Prostate gland (tissue), 2 donors: Measurements from ENCODE around the gene UQCRC2. TPM values are rescaled to one million over a fixed set of nuclear protein-coding genes. Genes with fewer than 3 reads are reported as not detected.

Experiments used
- DNase-seq: peaks from one replicate; pipeline ENCODE4 v3.0.0-alpha.2; 2019; ENCODE audit warnings: low spot score
- H3K27ac ChIP-seq, 2 donors: fragments of 200-600 bp; sonication (generic); 2 replicates each; pipeline ENCODE4 v1.5.1; 2017 to 2019
- H3K27me3 ChIP-seq: fragments of 200-600 bp; sonication (generic); replicated peaks from 2 replicates; pipeline ENCODE4 v1.5.1; 2019; ENCODE audit not compliant: insufficient read depth
- H3K36me3 ChIP-seq, 2 donors: fragments of 200-600 bp; sonication (generic); 1 replicate in 1 of 2; 2 replicates in 1 of 2; pipeline versions ENCODE4 v1.5.1 to v1.8.1; 2017 to 2019
- H3K4me1 ChIP-seq: fragments of 200-600 bp; sonication (generic); replicated peaks from 2 replicates; pipeline ENCODE4 v1.5.1; 2019
- H3K4me3 ChIP-seq, 2 donors: fragments of 200-600 bp; sonication (generic); 2 replicates each; pipeline ENCODE4 v1.5.1; 2017 to 2019
- H3K9me3 ChIP-seq: fragments of 200-600 bp; sonication (generic); 2 replicates; pipeline ENCODE4 v1.5.1; 2017
- POLR2A ChIP-seq: fragments of 450-650 bp; IDR thresholded peaks from one replicate; pipeline ENCODE4 v1.6.1; 2016; ENCODE audit warnings: antibody characterized with exemption, mild to moderate bottlenecking
- POLR2AphosphoS5 ChIP-seq: sonication (generic); formaldehyde crosslinking; IDR thresholded peaks from one replicate; pipeline ENCODE4 v1.6.1; 2017; ENCODE audit warnings: antibody characterized with exemption
- WGBS: methylation state at CpG from one replicate; pipeline ENCODE4 v1.1.5; 2018; 5-methylcytosine and 5-hydroxymethylcytosine counted together
- intact Hi-C: fragments of 100-400 bp; cut with DNase I; formaldehyde crosslinking; loops from one replicate; pipeline ENCODE4 v1.14.2; 2022
- total RNA-seq, 2 donors: library from RNA; depleted of rRNA; stranded (reverse); fragments of >200 nt; gene quantifications; one replicate each; pipeline ENCODE4 v1.1.0, GENCODE V29; 2016
- TF ChIP-seq, protein P1 (sequence below), 4 experiments: fragments of 200-600 bp in 2 of 4; fragments of 450-650 bp in 2 of 4; sonication (generic) in 2 of 4; IDR thresholded peaks; 1 replicate in 3 of 4; 2 replicates in 1 of 4; pipeline ENCODE4 v1.5.1; 2016 to 2019; ENCODE audit warnings: antibody characterized with exemption in 4 of 4, mild to moderate bottlenecking in 2 of 4, moderate library complexity in 2 of 4

The UQCRC2 gene
- total RNA-seq, 2 donors from 2014 or later: 123 to 138 TPM

DNA sequence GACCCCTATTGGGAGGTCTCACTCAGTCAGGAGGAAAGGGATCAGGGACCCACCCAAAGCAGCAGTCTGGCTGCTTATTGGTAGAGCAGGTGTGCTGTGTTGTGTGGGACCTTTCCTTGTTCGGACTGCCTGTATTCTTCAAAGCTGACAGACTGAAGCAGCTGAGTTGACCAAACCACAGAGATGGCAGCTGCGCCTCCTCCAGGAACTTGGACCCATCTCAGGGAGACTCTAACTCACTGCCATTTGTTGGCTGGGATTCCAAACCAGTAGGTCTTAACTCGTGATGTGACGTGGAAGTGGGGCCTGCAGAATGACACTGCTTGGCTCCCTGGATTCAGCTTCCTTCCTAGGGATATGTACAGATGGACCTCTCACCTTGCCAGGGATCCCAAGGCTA is 9.6 kb upstream of the UQCRC2 start:
- Histone ChIP-seq H3K4me1 (no peaks in the 10 kb centered on the region), H3K27me3 (no peaks in the 10 kb centered on the region), H3K4me3 (no peak overlapping the region), H3K36me3 (no peaks in the 10 kb centered on the region), H3K9me3 (no peaks in the 10 kb centered on the region), H3K27ac (no peak overlapping the region)
- 84% methylated on average over 4 of the region's 4 CpGs for WGBS
- intact Hi-C loops: no loop called here
- no peak for DNase-seq
- TF ChIP-seq POLR2A (no peak), POLR2AphosphoS5 (no peak)
- TF ChIP-seq, protein P1, sequence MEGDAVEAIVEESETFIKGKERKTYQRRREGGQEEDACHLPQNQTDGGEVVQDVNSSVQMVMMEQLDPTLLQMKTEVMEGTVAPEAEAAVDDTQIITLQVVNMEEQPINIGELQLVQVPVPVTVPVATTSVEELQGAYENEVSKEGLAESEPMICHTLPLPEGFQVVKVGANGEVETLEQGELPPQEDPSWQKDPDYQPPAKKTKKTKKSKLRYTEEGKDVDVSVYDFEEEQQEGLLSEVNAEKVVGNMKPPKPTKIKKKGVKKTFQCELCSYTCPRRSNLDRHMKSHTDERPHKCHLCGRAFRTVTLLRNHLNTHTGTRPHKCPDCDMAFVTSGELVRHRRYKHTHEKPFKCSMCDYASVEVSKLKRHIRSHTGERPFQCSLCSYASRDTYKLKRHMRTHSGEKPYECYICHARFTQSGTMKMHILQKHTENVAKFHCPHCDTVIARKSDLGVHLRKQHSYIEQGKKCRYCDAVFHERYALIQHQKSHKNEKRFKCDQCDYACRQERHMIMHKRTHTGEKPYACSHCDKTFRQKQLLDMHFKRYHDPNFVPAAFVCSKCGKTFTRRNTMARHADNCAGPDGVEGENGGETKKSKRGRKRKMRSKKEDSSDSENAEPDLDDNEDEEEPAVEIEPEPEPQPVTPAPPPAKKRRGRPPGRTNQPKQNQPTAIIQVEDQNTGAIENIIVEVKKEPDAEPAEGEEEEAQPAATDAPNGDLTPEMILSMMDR (IDR thresholded peaks at IDR 0.05): no peak

DNA sequence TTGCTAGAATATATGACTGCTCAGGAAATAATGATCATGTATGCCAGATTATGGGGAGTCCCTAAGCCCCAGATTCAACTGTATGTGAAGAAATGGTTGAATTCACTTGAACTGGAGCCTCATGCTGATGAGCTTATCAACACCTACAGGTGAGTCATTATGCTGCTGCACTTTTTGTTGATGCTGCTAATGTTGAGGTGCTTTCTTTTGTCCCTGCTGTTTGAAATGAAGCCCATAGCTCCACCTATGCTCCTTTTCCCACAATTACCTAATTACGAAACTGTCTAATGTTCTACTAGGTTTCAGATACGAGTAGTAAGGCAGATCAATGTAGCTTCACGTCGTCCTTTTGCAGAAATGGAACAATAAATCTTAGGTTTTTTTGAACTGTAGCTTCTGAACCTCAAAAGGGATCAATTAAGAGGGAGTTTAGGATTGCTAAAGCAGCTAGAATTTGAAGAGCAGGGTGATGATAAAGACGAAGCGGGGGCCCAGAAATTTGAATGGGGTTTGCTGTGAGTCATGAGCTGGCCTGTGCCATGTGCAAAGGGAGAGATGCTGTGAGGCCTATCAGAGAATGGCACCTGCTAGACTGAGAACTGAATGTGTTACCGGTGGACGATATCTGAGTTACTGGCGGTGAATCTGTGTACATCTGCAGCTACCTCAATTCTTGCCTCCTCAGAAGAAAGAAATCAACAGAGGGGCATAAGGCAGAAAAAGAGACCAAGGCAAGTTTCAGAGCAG is 6.1 kb upstream of the UQCRC2 start:
- no peak overlapping the region for H3K4me3 ChIP-seq
- TF ChIP-seq POLR2AphosphoS5 (no peak), POLR2A (no peak)
- TF ChIP-seq, protein P1 (IDR thresholded peaks at IDR 0.05): no peak
- no peak for DNase-seq
- no peaks in the 10 kb centered on the region for H3K36me3 ChIP-seq
- no peaks in the 10 kb centered on the region for H3K9me3 ChIP-seq
- H3K27me3 ChIP-seq: no peaks in the 10 kb centered on the region
- intact Hi-C loops: no loop called here
- no peak overlapping the region for H3K27ac ChIP-seq
- WGBS: 86% methylated on average over 9 of the region's 9 CpGs
- H3K4me1 ChIP-seq: peaks cover 6% of the 10 kb centered on the region

DNA sequence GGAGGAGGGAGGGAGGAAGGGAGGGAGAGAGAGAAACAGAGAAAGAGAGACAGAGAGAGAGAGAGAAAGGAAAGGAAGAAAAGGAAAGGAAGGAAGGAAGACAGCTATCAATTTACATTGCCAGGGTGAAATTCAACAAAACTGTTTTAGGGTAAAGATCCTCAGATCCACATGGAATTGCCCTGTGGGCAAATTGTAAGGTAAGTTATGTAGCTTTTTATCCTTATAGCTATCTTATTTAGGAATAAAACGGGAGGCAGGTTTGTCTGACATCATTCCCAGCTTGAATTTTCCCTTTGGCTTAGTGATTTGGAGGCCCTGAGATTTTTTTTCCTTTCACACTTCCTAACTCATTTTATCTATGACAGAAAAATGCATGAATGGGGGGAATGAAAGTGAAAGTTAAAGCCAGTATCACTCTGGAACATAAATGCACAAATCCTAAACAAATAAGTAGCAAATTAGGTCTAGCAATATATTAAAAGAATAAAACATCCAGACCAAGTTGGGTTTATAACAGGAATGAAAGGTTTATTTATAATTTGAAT is 3.4 kb upstream of the UQCRC2 start:
- H3K4me1 ChIP-seq: peaks cover 12% of the 10 kb centered on the region
- no peaks in the 10 kb centered on the region for H3K36me3 ChIP-seq
- no peak overlapping the region for H3K27ac ChIP-seq
- no peak overlapping the region for H3K4me3 ChIP-seq
- TF ChIP-seq, protein P1 (IDR thresholded peaks at IDR 0.05): no peak
- TF ChIP-seq POLR2AphosphoS5: no peak
- TF ChIP-seq POLR2A: no peak
- WGBS: 53% methylated on average over 1 of the region's 1 CpG
- H3K27me3 ChIP-seq: no peaks in the 10 kb centered on the region
- H3K9me3 ChIP-seq: no peaks in the 10 kb centered on the region
- intact Hi-C loops: no loop called here
- DNase-seq: no peak

DNA sequence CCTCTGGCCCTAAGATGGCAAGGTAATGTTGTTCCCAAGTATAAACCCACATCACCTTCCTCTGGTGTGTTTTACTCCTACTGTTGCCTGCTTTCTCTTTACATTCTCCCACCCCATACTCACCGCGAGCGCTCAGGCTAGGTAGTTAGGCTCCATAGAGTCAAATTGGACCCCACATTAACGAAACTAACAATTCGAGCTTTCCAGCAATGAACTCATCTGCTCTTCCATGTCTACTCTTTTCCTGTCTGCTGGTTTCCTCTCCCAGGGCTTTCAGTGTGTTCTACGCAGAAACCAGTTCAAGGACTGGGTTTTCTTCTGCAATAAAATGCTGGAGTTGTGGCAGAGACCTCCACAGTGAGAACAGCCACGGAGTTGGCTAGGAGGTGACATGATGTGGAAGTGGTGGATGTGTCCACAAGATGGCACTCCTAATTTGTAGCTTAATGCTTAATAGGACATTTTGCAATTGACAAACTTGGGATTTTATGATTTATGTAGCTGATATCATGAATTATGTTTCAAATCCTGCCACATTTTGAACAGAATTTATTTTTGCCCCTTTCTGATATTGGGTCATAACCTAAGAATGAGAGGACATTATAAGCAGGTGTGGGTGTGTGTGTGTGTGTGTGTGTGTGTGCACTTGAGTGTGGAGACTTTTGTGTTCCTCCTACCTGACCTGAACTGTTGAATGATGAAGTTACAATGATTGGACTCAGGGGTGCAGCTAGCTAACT is 2.2 kb upstream of the UQCRC2 start:
- H3K4me1 ChIP-seq: peaks cover 12% of the 10 kb centered on the region
- H3K4me3 ChIP-seq: no peak overlapping the region
- intact Hi-C loops: no loop called here
- TF ChIP-seq, protein P1 (IDR thresholded peaks at IDR 0.05): peak in 2 of 4 experiments; percentile 21 to 54
- TF ChIP-seq POLR2A: no peak
- no peaks in the 10 kb centered on the region for H3K9me3 ChIP-seq
- H3K36me3 ChIP-seq: no peaks in the 10 kb centered on the region
- WGBS: 70% methylated on average over 7 of the region's 7 CpGs
- no peak for DNase-seq
- H3K27me3 ChIP-seq: no peaks in the 10 kb centered on the region
- H3K27ac ChIP-seq: no peak overlapping the region
